HEK293 (cell line): ENCODE results near the gene PRSS58.

Experiments used
- CTCF ChIA-PET: fragments of 350-600 bp; formaldehyde crosslinking; extraction: SDS; loops from one replicate; lab custom pipeline; 2021; ENCODE audit warnings: antibody characterized with exemption; lab: Yijun Ruan, JAX
- POLR2A ChIA-PET: fragments of 300-600 bp; formaldehyde crosslinking; extraction: SDS; loops from one replicate; lab custom pipeline; 2020; ENCODE audit warnings: antibody characterized with exemption, inconsistent platforms; lab: Yijun Ruan, JAX
- H3K27ac ChIP-seq: fragments of 200-500 bp; sonication (Bioruptor generic); 2 replicates; pipeline ENCODE4 v1.5.1; 2014; ENCODE audit warnings: low read depth, low read length, control low read depth, inconsistent platforms; ENCODE audit errors: extremely low read depth
- H3K36me3 ChIP-seq, 2 experiments: fragments of 200-500 bp in 1 of 2; sonication (Bioruptor generic) in 1 of 2; 1 replicate in 1 of 2; 2 replicates in 1 of 2; pipeline ENCODE4 v1.5.1; 2014 to 2017; ENCODE audit warnings: inconsistent platforms in 2 of 2, low read length in 2 of 2; ENCODE audit not compliant: control insufficient read depth in 2 of 2, insufficient read depth in 1 of 2
- H3K4me1 ChIP-seq: fragments of 200-500 bp; sonication (Bioruptor generic); 2 replicates; pipeline ENCODE4 v1.5.1; 2014; ENCODE audit warnings: mild to moderate bottlenecking, low read length, inconsistent platforms; ENCODE audit not compliant: control insufficient read depth, insufficient read depth
- H3K4me3 ChIP-seq: 2 replicates; pipeline ENCODE4 v1.5.1; 2011; ENCODE audit warnings: low read depth, mild to moderate bottlenecking, control low read depth, low read length, moderate library complexity
- H3K9me3 ChIP-seq: fragments of 200-500 bp; sonication (Bioruptor generic); 2 replicates; pipeline ENCODE4 v1.5.1; 2014; ENCODE audit warnings: low read depth, low read length, inconsistent platforms; ENCODE audit not compliant: control insufficient read depth, insufficient read depth
- KLF1 ChIP-seq: fragments of 450-650 bp; formaldehyde crosslinking; IDR thresholded peaks from 2 replicates; pipeline ENCODE4 v1.5.1; 2016; ENCODE audit warnings: missing biosample characterization, missing genetic modification characterization
- SP2 ChIP-seq: fragments of 450-650 bp; formaldehyde crosslinking; IDR thresholded peaks from 2 replicates; pipeline ENCODE4 v1.5.1; 2016; ENCODE audit warnings: missing biosample characterization, missing genetic modification characterization
- TRIM28 ChIP-seq: IDR thresholded peaks from 2 replicates; pipeline ENCODE4 v1.6.1; 2011; ENCODE audit warnings: low read length, control low read depth, borderline replicate concordance
- ZFP37 ChIP-seq: fragments of 450-650 bp; formaldehyde crosslinking; IDR thresholded peaks from 2 replicates; pipeline ENCODE4 v1.5.1; 2016; ENCODE audit warnings: missing biosample characterization, missing genetic modification characterization
- ZNF10 ChIP-seq: fragments of 450-650 bp; formaldehyde crosslinking; IDR thresholded peaks from 2 replicates; pipeline ENCODE4 v1.5.1; 2017; ENCODE audit warnings: missing biosample characterization, missing genetic modification characterization
- ZNF132 ChIP-seq: fragments of 450-650 bp; formaldehyde crosslinking; IDR thresholded peaks from 2 replicates; pipeline ENCODE4 v1.5.1; 2017; ENCODE audit warnings: missing biosample characterization, missing genetic modification characterization, borderline replicate concordance
- ZNF140 ChIP-seq: fragments of 450-650 bp; formaldehyde crosslinking; IDR thresholded peaks from 2 replicates; pipeline ENCODE4 v1.5.1; 2016; ENCODE audit warnings: missing biosample characterization, missing genetic modification characterization
- ZNF19 ChIP-seq: fragments of 450-650 bp; formaldehyde crosslinking; IDR thresholded peaks from 2 replicates; pipeline ENCODE4; 2016; ENCODE audit warnings: missing biosample characterization, missing genetic modification characterization, low read depth
- ZNF544 ChIP-seq: fragments of 450-650 bp; formaldehyde crosslinking; IDR thresholded peaks from 2 replicates; pipeline ENCODE4 v1.5.0; 2017; ENCODE audit warnings: missing biosample characterization, missing genetic modification characterization
- ZNF600 ChIP-seq: fragments of 450-650 bp; formaldehyde crosslinking; IDR thresholded peaks from 2 replicates; pipeline ENCODE4 v1.5.1; 2016; ENCODE audit warnings: missing biosample characterization, missing genetic modification characterization
- ZNF626 ChIP-seq: fragments of 450-650 bp; sonication (Bioruptor Pico); formaldehyde crosslinking; IDR thresholded peaks from 2 replicates; pipeline ENCODE4 v1.5.1; 2018; ENCODE audit warnings: missing biosample characterization, missing genetic modification characterization, inconsistent platforms
- ZNF785 ChIP-seq: fragments of 450-650 bp; formaldehyde crosslinking; IDR thresholded peaks from 2 replicates; pipeline ENCODE4 v1.5.1; 2016; ENCODE audit warnings: missing biosample characterization, missing genetic modification characterization
- ZNF837 ChIP-seq: fragments of 450-650 bp; formaldehyde crosslinking; IDR thresholded peaks from 2 replicates; pipeline ENCODE4 v1.5.1; 2016; ENCODE audit warnings: missing biosample characterization, missing genetic modification characterization
- TF ChIP-seq, protein P1 (sequence below): fragments of 450-650 bp; formaldehyde crosslinking; optimal IDR thresholded peaks from 2 replicates; pipeline ENCODE3; 2016; ENCODE audit warnings: missing biosample characterization, mild to moderate bottlenecking, missing genetic modification characterization
- TF ChIP-seq, protein P2 (sequence below): fragments of 450-650 bp; formaldehyde crosslinking; IDR thresholded peaks from 2 replicates; pipeline ENCODE4 v1.5.1; 2016; ENCODE audit warnings: missing biosample characterization, missing genetic modification characterization
- TF ChIP-seq, protein P3 (sequence below): fragments of 450-650 bp; formaldehyde crosslinking; IDR thresholded peaks from 2 replicates; pipeline ENCODE4 v1.5.1; 2016; ENCODE audit warnings: missing biosample characterization, missing genetic modification characterization
- TF ChIP-seq, protein P4 (sequence below): fragments of 450-650 bp; formaldehyde crosslinking; IDR thresholded peaks from 2 replicates; pipeline ENCODE4 v1.5.1; 2016; ENCODE audit warnings: missing biosample characterization, missing genetic modification characterization
- TF ChIP-seq, protein P5 (sequence below): fragments of 450-650 bp; formaldehyde crosslinking; IDR thresholded peaks from 2 replicates; pipeline ENCODE4 v1.5.1; 2017; ENCODE audit warnings: missing biosample characterization, missing genetic modification characterization
- TF ChIP-seq, protein P6 (sequence below): fragments of 450-650 bp; formaldehyde crosslinking; conservative IDR thresholded peaks from 2 replicates; pipeline ENCODE4 v1.5.1; 2016; ENCODE audit warnings: low read depth, missing biosample characterization, missing genetic modification characterization

Gene PRSS58

DNA sequence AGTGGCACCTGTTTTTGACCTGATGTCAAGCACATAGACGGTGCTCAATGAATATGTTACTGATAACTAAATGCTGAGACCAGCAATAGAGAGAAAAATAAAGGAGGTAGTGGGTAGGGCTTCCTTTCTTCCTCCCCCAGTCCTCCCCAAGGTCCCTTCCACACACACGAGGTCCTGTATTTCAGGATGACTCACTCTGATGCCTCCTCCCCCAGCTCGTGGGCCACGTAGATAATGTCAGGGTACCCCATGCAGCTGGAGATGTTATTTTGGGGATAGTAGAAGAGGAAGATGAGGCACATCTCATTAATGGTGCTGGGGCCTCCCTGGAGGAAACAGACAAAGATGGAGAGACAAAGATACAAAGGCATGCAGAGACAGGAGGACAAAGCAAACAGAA, 17.3 kb downstream of the PRSS58 start:
- Histone ChIP-seq H3K36me3 (no peaks in the 10 kb centered on the region), H3K4me3 (no peak overlapping the region), H3K27ac (no peak overlapping the region), H3K4me1 (no peaks in the 10 kb centered on the region), H3K9me3 (no peaks in the 10 kb centered on the region)
- ChIA-PET CTCF (no interaction called here), POLR2A (no interaction called here)
- TF ChIP-seq, protein P1, sequence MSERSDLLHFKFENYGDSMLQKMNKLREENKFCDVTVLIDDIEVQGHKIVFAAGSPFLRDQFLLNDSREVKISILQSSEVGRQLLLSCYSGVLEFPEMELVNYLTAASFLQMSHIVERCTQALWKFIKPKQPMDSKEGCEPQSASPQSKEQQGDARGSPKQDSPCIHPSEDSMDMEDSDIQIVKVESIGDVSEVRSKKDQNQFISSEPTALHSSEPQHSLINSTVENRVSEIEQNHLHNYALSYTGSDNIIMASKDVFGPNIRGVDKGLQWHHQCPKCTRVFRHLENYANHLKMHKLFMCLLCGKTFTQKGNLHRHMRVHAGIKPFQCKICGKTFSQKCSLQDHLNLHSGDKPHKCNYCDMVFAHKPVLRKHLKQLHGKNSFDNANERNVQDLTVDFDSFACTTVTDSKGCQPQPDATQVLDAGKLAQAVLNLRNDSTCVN (tag by site-specific recombination), result no peak
- no peak for TF ChIP-seq ZFP37 (tag by site-specific recombination)
- no peak for TF ChIP-seq ZNF544 (tag by site-specific recombination)
- TF ChIP-seq KLF1 (tag by site-specific recombination), result no peak

DNA sequence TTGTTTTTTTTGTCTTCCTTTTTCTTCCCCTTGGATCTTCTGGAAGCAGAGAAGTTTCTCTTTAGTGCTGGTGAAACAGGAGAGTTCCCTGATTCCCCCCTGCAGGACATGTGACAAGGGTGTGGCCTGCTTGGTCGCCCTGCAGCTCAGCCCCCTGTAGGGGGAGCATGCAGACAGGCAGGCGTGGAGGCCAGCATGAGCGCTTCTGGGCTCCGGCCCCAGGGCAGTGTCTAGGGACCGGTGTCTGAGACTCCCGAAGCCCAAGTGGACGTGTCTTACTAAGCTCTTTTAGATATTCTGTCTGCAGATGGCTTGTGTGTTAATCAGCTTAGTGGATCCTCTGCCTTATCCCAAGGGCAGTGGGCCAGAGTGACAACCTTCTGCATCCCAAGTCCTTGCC, 26.1 kb downstream of the PRSS58 start:
- Histone ChIP-seq H3K4me3 (no peak overlapping the region), H3K9me3 (no peaks in the 10 kb centered on the region), H3K4me1 (no peaks in the 10 kb centered on the region), H3K36me3 (no peaks in the 10 kb centered on the region), H3K27ac (no peak overlapping the region)
- POLR2A ChIA-PET, result no interaction called here
- CTCF ChIA-PET, result interaction anchor here (1.6 kb wide), 1 partner anchor 9 kb away, joined by 5 read pairs; no protein-coding TSS in a partner anchor
- TF ChIP-seq ZNF10 (no peak), TRIM28 (no peak), SP2 (tag by site-specific recombination) (no peak), ZNF785 (tag by site-specific recombination) (no peak), ZNF132 (tag by site-specific recombination) (no peak), ZNF600 (tag by site-specific recombination) (no peak), ZNF837 (tag by site-specific recombination) (no peak), ZNF626 (tag by site-specific recombination) (no peak), ZNF140 (tag by site-specific recombination) (no peak), ZNF19 (no peak)
- TF ChIP-seq, protein P2, sequence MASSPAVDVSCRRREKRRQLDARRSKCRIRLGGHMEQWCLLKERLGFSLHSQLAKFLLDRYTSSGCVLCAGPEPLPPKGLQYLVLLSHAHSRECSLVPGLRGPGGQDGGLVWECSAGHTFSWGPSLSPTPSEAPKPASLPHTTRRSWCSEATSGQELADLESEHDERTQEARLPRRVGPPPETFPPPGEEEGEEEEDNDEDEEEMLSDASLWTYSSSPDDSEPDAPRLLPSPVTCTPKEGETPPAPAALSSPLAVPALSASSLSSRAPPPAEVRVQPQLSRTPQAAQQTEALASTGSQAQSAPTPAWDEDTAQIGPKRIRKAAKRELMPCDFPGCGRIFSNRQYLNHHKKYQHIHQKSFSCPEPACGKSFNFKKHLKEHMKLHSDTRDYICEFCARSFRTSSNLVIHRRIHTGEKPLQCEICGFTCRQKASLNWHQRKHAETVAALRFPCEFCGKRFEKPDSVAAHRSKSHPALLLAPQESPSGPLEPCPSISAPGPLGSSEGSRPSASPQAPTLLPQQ, result no peak
- TF ChIP-seq, protein P3, sequence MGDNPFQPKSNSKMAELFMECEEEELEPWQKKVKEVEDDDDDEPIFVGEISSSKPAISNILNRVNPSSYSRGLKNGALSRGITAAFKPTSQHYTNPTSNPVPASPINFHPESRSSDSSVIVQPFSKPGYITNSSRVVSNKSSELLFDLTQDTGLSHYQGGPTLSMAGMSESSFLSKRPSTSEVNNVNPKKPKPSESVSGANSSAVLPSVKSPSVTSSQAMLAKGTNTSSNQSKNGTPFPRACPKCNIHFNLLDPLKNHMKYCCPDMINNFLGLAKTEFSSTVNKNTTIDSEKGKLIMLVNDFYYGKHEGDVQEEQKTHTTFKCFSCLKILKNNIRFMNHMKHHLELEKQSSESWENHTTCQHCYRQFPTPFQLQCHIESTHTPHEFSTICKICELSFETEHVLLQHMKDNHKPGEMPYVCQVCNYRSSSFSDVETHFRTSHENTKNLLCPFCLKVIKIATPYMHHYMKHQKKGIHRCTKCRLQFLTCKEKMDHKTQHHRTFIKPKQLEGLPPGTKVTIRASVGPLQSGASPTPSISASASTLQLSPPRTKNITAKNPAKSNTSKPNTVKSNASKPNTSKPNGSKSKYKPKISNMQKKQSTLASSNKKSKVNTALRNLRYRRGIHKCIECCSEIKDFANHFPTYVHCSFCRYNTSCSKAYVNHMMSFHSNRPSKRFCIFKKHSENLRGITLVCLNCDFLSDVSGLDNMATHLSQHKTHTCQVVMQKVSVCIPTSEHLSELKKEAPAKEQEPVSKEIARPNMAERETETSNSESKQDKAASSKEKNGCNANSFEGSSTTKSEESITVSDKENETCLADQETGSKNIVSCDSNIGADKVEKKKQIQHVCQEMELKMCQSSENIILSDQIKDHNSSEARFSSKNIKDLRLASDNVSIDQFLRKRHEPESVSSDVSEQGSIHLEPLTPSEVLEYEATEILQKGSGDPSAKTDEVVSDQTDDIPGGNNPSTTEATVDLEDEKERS (tag by site-specific recombination), result no peak
- TF ChIP-seq, protein P4, sequence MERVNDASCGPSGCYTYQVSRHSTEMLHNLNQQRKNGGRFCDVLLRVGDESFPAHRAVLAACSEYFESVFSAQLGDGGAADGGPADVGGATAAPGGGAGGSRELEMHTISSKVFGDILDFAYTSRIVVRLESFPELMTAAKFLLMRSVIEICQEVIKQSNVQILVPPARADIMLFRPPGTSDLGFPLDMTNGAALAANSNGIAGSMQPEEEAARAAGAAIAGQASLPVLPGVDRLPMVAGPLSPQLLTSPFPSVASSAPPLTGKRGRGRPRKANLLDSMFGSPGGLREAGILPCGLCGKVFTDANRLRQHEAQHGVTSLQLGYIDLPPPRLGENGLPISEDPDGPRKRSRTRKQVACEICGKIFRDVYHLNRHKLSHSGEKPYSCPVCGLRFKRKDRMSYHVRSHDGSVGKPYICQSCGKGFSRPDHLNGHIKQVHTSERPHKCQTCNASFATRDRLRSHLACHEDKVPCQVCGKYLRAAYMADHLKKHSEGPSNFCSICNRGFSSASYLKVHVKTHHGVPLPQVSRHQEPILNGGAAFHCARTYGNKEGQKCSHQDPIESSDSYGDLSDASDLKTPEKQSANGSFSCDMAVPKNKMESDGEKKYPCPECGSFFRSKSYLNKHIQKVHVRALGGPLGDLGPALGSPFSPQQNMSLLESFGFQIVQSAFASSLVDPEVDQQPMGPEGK (tag by site-specific recombination), result no peak
- TF ChIP-seq, protein P5, sequence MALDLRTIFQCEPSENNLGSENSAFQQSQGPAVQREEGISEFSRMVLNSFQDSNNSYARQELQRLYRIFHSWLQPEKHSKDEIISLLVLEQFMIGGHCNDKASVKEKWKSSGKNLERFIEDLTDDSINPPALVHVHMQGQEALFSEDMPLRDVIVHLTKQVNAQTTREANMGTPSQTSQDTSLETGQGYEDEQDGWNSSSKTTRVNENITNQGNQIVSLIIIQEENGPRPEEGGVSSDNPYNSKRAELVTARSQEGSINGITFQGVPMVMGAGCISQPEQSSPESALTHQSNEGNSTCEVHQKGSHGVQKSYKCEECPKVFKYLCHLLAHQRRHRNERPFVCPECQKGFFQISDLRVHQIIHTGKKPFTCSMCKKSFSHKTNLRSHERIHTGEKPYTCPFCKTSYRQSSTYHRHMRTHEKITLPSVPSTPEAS, result no peak
- TF ChIP-seq, protein P6, sequence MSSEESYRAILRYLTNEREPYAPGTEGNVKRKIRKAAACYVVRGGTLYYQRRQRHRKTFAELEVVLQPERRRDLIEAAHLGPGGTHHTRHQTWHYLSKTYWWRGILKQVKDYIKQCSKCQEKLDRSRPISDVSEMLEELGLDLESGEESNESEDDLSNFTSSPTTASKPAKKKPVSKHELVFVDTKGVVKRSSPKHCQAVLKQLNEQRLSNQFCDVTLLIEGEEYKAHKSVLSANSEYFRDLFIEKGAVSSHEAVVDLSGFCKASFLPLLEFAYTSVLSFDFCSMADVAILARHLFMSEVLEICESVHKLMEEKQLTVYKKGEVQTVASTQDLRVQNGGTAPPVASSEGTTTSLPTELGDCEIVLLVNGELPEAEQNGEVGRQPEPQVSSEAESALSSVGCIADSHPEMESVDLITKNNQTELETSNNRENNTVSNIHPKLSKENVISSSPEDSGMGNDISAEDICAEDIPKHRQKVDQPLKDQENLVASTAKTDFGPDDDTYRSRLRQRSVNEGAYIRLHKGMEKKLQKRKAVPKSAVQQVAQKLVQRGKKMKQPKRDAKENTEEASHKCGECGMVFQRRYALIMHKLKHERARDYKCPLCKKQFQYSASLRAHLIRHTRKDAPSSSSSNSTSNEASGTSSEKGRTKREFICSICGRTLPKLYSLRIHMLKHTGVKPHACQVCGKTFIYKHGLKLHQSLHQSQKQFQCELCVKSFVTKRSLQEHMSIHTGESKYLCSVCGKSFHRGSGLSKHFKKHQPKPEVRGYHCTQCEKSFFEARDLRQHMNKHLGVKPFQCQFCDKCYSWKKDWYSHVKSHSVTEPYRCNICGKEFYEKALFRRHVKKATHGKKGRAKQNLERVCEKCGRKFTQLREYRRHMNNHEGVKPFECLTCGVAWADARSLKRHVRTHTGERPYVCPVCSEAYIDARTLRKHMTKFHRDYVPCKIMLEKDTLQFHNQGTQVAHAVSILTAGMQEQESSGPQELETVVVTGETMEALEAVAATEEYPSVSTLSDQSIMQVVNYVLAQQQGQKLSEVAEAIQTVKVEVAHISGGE, result no peak
